HL-60/S4 treated with retinoic acid at 250 ng/mL for 4 days and 3 days (cell line): Measurements from ENCODE around the gene ITPK1.
"Not testable (repeated sequence)": the region's sequence is repeated elsewhere in the genome, so short reads cannot be mapped to it uniquely, and the experiment has no call there.

Experiments used
- in situ Hi-C: fragments of 300-500 bp; cut with MboI; formaldehyde crosslinking; loops from 2 replicates; pipeline ENCODE4 v1.7.0; 2022; ENCODE audit warnings: low sequenced_read_pairs

ITPK1 gene

DNA sequence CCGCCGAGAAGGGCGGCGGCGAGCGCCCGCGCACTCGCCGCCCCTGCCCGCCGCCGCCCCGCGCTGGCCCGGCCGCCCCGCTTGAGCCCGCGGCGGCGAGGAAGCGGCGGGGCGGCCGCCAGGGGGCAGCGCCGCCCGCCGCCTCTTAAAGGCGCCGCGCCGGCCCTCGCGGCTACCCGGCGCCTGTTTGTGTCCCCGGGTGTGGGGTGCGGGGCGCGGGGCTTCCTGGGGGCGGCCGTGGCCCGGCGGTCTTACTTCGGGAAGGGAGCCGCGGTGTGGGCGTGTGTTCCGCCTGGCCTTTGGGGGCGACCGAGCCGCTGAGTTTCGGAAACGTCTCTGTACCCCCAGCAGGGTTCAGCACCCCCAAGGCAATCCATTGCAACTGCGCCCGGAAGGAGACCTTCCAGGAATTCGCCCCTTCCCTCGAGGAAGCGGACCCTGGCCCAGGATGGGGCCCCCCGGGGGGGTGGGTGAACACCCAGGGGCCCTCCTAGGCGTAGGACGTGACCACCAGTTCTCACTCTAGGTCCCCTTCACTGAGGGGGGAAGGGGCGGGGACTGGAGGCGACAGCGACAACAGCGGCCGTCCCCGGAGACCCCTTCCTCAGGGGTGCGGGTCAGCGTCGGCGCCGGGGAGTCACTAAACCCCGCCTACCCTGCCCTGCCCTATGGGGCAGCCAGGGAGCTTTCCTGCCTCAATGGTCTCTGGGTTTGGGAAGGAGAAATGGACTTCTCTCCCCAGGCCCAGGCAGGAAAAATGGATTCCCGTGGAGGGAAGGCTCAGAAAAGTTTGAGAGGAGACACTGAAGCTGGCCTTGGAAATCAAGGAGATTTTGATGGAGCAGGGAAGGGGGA is at the start of gene ITPK1:
Gene ITPK1, minus strand, starts transcription at position 105 of the 855 bp plus-strand sequence. CDS start 762 bp downstream, outside the sequence.
- in situ Hi-C loops, result no loop called here

DNA sequence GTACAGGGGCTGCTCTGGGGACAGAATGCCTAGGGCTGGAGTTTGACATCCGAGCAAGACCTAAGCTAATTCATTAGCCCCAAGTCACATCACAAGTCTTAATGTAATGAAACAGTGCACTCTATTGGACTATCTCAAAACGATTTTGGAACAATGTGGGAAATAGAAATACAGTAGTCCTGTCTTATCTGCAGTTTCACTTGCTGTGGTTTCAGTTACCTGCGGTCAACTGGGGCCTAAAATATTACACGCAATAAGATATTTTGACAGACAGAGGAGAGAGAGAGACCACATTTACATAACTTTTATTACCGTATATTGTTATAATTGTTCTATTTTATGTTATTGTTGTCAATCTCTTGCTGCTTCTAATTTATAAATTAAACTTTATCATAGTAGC is 47.8 kb upstream of the ITPK1 start:
- in situ Hi-C loops, result no loop called here

DNA sequence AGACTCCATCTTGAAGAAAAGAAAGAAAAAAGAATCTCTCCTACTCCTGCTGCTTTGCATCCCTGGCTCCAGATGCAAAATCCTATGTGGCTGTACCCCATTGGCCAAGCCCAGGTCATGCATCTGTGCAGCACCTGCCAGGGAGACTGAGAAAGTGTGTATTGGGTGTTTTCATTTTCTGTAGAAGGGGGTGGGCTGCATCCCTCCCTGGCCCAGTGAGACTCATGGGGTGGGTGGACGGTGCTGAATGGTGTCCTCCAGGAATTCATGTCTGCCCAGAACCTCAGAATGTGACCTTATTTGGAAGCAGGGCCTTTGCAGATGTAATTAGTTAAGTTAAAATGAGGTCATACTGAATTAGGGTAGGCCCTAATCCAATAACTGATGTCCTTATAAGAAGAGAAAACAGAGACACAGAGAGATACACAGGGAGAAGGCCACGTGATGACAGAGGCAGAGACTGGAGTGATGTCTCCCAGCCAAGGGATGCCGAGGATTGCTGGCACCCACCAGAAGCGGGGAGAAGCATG is 45.8 kb upstream of the ITPK1 start:
- in situ Hi-C loops, result no loop called here

DNA sequence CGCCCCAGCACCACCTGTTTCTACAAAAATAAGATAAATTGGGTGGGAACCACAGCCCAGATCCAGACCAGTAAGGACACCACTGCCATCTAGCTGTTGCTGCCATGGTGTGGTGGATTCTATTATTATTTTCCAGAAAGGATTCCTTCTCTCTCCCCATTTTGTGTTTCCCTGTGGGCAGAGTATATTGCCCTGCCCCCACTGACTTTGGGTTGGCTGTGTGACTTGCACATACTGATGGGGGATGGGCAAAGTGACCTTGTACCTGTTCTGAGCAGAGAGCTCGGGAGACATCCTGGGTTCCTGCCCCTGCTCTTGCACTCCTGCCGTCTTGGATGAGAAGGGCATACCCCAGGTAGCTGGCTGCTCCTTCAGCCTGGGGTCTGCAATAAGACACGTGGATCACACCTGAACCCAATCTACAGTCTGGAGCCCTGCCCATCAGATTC is 44.7 kb upstream of the ITPK1 start:
- in situ Hi-C loops, result no loop called here

DNA sequence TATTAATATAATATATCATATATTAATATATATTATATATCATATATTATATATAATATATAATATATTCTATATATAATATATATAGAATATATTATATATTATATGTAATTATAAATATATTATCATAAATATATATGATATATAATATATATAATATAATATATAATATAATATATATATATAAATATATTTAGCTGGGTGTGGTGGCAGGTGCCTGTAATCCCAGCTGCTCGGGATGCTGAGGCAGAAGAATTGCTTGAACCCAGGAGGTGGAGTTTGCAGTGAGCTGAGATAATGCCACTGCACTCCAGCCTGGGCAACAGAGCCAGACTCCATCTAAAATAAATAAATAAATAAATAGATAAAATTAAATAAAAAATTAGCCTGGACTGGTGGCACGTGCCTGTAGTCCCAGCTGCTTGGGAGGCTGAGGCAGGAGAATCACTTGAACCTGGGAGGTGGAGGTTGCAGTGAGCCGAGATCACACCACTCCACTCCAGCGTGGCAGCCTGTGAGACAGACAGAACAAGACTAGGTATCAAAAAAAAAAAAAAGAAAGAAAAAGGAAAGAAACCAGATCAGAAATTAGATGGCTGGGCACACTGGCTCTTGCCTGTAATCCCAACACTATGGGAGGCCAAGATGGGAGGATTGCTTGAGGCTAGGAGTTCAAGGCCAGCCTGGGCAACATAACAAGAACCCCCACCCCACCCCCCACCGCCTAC is 44.1 kb upstream of the ITPK1 start:
- in situ Hi-C loops, result not testable (repeated sequence)

DNA sequence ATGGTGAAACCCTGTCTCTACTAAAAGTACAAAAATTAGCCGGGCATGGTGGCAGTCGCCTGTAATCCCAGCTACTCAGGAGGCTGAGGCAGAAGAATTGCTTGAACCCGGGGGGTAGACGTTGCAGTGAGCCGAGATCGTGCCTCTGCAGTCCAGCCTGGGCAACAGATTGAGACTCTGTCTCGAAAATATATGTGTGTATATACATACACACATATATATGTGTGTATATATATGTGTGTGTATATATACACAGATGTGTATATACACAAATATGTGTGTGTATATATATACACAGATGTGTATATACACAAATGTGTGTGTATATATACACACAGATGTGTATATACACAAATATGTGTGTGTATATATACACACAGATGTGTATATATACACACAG is 42.6 kb upstream of the ITPK1 start:
- in situ Hi-C loops, result not testable (repeated sequence)

DNA sequence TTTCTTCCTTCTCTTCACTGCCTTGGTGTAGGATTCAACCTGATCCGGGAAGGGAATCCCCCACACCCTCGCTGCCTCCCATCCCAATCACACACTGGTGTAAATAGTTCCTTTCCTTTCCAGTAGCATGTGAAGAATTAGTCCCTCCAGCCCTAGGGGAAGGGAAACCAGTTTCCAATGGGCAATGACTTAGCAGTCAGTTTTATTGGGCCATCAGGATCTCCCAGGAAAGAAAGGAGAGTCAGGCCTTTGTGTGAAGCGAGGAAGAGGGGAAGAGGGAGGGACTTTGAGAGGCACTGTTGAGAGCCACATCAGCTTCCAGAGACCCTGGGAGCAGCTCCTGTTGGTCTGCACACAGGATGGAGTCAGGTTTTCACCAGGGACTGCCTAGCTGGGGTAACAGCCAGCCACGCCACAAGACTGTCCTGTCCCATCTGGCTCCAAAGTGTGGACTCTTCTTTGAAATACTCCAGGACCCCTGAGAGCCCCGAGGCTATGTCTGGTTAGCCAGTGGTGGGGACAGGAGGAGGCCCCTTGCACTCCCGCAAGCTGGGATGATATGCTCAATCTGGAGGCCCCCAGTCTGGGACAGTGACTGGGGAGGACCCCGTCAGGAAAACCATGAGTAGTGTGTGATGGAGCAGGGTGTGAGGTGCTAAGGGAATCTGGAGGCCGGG is 41.1 kb upstream of the ITPK1 start:
- in situ Hi-C loops, result no loop called here

DNA sequence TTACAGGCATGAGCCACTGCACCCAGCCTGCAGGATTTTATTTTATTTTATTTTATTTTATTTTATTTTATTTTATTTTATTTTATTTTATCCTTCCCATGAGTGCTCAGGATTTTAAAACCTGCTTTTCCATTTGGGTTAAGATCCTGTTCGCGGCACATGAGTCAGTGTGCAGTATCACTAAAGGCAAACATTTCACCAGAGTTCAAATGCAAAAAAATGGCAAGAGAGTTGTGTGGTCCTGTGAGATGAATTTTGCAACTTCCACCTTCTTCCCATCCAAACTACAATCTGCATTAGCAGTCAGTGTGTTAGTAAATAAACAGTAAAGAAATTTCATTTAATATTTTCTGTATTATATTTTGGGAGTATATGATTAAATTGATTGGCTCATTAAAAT is 39.9 kb upstream of the ITPK1 start:
- in situ Hi-C loops, result no loop called here

DNA sequence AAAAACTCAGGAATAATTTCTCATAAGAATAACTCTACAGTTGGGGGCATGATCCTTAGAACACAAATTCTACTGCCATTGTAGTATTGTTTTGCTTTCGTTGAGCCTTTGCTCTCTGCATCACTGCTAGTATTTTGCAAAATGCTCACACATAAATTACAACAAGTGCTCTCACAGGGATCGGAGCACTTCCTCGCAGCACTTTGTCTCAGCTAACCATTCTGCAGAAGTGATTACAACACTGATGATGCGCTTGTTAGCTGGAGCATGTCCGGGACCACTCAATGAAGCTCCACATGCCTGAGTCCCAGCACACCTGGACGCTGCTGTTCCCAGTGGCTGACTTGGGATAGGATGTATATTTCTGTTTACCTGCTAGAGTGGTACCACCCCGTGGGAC is 37.4 kb upstream of the ITPK1 start:
- in situ Hi-C loops, result no loop called here

DNA sequence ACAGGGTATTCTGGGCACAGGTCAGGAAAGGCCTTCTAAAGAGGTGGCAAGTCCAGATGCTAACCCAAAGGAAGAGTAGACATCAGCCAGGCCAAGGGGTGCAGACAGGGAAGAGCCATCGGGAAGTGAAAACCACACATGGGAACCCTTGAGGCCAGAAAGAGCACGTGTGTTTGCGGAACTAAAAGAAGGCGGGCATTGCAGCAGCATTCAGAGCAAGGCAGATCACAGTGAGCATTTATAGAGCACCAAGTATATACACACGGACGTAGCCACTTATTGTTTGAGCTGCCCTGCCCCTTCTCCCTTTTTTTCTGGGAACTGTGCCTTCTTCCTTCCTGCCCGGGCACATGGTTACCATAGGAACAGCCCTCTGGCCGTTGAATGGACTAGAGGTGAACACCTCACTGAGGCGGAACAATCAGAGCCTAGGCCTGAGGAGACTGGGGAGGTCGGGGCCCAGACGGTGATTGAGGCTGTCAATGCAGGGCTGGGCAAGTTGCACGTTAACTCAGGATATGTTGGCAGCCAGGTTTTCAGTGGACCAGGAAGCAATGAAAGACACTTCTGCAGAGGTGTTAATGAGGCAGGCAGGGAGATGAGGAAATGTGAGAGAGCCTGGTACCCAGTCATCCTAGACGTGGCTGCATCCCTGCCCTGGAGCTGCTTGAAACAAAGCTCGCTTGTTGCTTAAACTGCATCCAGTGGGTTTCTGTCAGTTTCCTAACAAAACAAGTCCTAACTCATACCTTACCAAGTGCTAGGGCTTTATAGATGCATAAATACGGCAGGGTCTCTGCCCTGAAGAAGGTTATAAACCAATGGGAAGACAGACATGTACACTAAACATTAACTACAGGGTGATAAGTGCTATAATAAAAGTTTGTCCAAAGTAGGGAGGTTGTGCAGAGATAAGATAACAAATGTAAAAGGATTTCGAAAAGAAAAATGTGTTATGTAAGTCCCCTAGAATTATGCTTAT is 34.8 kb upstream of the ITPK1 start:
- in situ Hi-C loops, result no loop called here

DNA sequence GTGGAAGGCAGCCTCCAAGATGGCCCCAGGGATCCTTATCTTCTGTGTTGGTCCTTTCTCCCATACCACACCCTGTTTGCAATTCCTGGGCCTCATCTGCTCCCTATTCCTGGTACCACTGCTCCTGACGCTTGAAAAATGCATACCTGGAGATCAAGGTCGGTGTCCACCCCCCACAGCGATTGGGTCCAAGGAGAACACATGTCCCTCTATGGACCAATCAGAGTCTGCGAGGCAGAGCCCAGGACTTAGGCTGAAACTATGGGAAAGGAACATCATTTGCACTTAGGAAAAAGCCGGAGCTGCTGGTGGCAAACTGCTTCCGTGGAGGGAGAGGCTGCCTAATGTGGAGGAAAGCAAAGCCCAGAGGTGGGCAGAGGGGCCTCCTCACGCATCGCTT is 33.3 kb upstream of the ITPK1 start:
- in situ Hi-C loops, result loop anchor here (10.0 kb wide), 1 partner anchor 204 kb away; no protein-coding TSS in a partner anchor

DNA sequence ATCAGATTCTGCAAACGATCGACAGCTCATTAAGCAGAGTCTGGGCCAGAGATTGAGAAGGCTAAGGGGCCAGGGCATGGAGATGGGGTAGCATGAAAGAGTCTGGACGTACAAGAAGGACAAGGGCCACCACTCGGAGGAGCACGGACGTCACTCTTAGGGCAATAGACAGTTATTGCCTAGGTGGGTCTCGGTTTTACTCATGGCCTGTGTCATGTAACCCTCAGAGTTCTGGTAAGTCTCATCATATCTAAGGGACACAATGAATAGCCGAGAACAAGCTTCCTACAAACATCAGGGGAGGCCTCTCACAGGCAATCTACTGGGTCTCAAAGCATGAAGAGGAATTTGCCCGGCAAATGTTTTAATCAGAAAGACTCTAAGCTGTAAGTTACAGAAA is 30.4 kb upstream of the ITPK1 start:
- in situ Hi-C loops, result loop anchor here (10.0 kb wide), 1 partner anchor 201 kb away; no protein-coding TSS in a partner anchor

DNA sequence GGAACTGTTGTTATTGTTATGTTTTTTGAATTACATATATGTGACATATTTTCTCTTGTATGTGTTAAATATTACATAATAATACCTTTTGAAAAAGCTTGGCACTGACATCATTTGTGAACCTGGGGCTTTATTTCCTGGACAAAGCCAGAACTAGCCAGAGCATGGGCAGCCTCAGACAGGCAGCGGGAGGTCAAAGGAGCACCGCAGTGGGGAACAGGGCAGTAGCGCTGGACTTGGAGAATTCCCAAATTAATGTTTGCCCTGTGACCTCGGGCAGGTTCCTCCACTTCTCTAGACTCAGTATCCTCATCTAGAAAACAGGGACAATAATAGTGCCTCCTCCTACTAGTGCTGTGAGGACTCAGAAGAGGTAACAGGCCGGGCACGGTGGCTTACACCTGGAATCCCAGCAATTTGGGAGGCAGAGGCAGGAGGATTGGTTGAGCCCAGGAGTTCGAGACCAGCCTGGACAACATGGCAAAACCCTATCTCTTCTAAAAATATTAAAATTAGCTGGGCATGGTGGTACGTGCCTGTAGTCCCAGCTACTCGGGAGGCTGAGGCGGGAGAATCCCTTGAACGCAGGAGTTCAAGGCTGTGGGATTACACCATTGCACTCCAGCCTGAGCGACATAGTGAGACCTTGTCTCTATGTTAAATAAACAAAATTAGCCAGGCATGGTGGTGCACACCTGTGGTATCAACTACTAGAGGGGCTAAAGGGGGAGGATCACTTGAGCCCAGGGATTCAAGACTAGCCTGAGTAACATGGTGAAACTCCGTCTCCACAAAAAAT is 27.3 kb upstream of the ITPK1 start:
- in situ Hi-C loops, result loop anchor here (10.0 kb wide), 1 partner anchor 198 kb away; no protein-coding TSS in a partner anchor

DNA sequence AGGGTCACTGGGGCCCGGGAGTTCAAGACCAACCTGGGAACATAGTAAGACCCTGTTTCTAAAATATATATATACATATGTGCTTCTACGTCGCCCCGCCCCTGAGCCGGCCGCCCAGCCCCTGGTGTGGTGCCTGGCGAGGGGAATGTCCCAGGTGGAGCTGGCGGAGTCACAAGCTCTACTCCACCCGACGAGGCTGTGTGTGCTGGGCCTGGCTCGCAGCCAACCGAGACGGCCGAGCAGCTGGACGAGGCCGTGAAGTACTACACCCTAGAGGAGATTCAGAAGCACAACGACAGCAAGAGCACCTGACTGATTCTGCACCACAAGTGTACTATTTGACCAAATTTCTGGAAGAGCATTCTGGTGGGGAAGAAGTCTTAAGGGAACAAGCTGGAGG is 22.1 kb upstream of the ITPK1 start:
- in situ Hi-C loops, result no loop called here

DNA sequence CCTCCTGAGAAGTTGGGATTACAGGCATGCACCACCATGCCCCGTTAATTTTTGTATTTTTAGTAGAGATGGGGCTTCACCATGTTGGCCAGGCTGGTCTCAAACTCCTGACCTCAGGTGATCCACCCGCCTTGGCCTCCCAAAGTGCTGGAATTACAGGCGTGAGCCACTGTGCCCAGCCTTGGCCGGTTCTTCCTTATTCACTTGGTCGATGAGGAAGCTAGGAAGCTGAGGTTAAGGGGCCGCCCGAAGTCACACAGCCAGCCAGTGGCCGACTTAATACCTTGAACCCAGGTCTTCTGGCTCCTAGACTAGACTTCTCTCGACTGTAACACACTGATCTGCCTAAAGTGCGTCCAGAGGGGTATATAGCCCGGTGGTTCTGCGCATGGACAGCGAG is 20.8 kb upstream of the ITPK1 start:
- in situ Hi-C loops, result not testable (repeated sequence)

DNA sequence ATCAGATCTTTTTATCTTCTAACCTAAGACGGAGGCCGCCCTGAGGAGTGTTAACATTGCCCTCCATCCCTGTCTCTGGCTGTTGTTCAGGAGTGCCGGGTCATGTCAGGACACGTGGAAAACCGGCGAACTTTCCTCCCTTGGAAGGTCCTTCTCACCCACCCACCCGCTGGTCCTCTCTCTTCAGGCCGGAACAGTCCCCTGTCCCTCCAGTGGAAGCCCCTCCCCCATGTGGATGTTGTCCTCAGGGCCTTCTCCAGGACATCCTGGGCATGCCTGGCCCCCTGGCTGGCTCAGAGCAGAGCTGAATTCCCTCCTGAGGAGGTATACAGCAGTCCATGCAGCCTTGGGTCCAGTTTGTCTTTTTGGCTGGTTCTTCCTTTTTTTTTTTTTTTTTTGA is 20.3 kb upstream of the ITPK1 start:
- in situ Hi-C loops, result no loop called here

DNA sequence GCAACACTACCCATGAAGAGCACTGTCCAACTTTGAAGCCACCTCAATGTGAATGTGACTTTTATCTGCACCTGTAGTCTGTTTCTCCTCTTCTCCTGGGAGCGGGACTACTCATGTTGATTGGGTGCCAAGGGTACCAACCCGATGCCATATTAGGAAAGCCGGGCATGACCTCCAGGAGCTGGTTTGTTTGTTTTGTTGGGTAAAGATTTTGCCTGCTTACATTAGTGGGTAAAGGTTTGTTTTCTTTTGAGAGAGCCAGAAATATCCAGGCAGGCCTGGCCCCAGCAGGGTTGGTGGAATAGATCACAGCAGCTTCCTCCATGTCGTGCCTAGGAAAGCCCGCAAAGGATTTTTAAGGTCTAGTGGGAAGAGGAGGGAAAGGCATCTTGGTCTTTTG is 19.7 kb upstream of the ITPK1 start:
- in situ Hi-C loops, result no loop called here

DNA sequence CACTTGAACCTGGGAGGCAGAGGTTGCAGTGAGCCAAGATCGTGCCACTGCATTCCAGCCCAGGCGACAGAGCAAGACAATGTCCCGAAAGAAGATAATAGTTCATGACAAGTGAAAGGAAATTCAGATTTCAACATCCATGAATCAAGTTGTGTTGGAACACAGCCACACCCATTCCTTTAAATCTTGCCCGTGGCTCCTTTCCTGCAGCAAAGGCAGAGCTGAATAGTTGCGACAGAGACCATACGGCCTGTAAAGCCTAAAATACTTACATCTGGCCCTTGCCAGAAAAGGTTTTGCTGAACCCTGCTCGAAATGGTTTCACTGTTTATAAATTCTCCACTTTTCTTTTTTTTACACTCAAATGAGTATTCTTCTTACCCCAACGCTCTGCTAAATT is 17.7 kb upstream of the ITPK1 start:
- in situ Hi-C loops, result no loop called here

DNA sequence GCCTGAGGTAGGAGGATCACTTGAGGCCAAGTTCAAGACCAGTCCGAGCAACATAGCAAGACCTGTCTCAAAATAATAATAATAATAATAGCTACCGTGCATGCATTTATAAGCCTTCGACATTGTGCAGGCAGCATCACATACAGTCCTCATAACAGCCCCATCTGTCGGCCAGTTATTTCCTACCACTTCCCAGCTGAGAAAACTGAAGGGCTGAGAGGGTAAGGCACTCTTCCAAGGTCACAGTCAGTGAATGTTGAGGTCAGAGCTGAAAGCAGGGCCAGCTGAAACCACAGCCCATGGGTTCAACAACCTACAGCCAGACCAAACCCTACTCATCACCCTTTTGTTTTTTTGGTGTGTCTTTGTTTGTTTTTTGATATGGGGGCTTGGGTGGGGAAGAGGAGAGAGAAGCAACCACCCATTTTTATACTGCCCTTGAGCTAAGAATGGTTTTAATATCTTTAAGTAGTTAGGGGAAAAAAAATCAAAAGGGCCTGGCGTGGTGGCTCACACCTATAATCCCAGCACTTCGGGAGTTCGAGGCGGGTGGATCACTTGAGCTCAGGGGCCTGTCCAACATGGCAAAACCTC is 16.8 kb upstream of the ITPK1 start:
- in situ Hi-C loops, result no loop called here
